B cell (primary cell): ENCODE data around the gene RHOU.

Source experiments
- EZH2 ChIP-seq: IDR thresholded peaks from 2 replicates; pipeline ENCODE4 v1.6.1; 2012; ENCODE audit warnings: borderline replicate concordance, low read depth, mild to moderate bottlenecking, moderate library complexity, low read length; ENCODE audit not compliant: insufficient read depth, poor library complexity, severe bottlenecking
- TF ChIP-seq, protein P1 (sequence below): fragments of 200-600 bp; IDR thresholded peaks from one replicate; pipeline ENCODE4 v1.8.0; 2022; ENCODE audit warnings: antibody characterized with exemption, mild to moderate bottlenecking

- TF ChIP-seq, protein P1, sequence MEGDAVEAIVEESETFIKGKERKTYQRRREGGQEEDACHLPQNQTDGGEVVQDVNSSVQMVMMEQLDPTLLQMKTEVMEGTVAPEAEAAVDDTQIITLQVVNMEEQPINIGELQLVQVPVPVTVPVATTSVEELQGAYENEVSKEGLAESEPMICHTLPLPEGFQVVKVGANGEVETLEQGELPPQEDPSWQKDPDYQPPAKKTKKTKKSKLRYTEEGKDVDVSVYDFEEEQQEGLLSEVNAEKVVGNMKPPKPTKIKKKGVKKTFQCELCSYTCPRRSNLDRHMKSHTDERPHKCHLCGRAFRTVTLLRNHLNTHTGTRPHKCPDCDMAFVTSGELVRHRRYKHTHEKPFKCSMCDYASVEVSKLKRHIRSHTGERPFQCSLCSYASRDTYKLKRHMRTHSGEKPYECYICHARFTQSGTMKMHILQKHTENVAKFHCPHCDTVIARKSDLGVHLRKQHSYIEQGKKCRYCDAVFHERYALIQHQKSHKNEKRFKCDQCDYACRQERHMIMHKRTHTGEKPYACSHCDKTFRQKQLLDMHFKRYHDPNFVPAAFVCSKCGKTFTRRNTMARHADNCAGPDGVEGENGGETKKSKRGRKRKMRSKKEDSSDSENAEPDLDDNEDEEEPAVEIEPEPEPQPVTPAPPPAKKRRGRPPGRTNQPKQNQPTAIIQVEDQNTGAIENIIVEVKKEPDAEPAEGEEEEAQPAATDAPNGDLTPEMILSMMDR: no peak
- TF ChIP-seq EZH2: no peak
Measured at GRCh38 chr1:228732426-228732825, 2.9 kb upstream of the RHOU start.
